Suprapubic skin (tissue), 4 donors: Measurements from ENCODE around the gene LRRC45.
"Not testable (repeated sequence)": the region's sequence is repeated elsewhere in the genome, so short reads cannot be mapped to it uniquely, and the experiment has no call there.

Experiments
- CTCF ChIP-seq, 2 donors: fragments of 200-600 bp in 1 of 2; fragments of 450-650 bp in 1 of 2; sonication (generic) in 1 of 2; IDR thresholded peaks; one replicate each; pipeline ENCODE4 v1.5.1; 2016 to 2019; ENCODE audit warnings: antibody characterized with exemption in 2 of 2, mild to moderate bottlenecking in 1 of 2, moderate library complexity in 1 of 2
- EP300 ChIP-seq: sonication (generic); formaldehyde crosslinking; IDR thresholded peaks from one replicate; pipeline ENCODE4 v1.6.1; 2017; ENCODE audit warnings: antibody characterized with exemption
- POLR2A ChIP-seq, 2 donors: fragments of 450-650 bp; IDR thresholded peaks; one replicate each; pipeline ENCODE4 v1.6.1; 2017; ENCODE audit warnings: antibody characterized with exemption in 2 of 2, mild to moderate bottlenecking in 2 of 2, moderate library complexity in 2 of 2
- POLR2AphosphoS5 ChIP-seq, 3 donors: sonication (generic); formaldehyde crosslinking; IDR thresholded peaks; one replicate each; pipeline ENCODE4 v1.6.1; 2017; ENCODE audit warnings: antibody characterized with exemption in 3 of 3

- not testable (repeated sequence) for TF ChIP-seq CTCF (IDR thresholded peaks at IDR 0.05); POLR2A (IDR thresholded peaks at IDR 0.05); POLR2AphosphoS5 (IDR thresholded peaks at IDR 0.05); EP300
Measured at GRCh38 chr17:81981511-81981910, 41.6 kb upstream of the LRRC45 start.
